WTC11 (cell line): ENCODE results near the gene PLAA. TPM values are rescaled to one million over a fixed set of nuclear protein-coding genes. Genes with fewer than 3 reads are reported as not detected.

Experiments used
- ATAC-seq: fragments of 200-7000 bp; cut with Tn5 transposase; 2 replicates; pipeline ENCODE4 v1.10.0; 2021; ENCODE audit warnings: mild to moderate bottlenecking, moderate library complexity
- CTCF ChIA-PET: fragments of 300-600 bp; sonication (Branson Sonifier 250); formaldehyde crosslinking; loops from one replicate; lab custom pipeline; 2021; ENCODE audit warnings: antibody characterized with exemption; lab: Charles Lee
- POLR2A ChIA-PET: fragments of 350-600 bp; sonication (Branson Sonifier 250); formaldehyde crosslinking; loops from one replicate; lab custom pipeline; 2021; ENCODE audit warnings: antibody characterized with exemption; lab: Charles Lee
- DNase-seq: peaks from one replicate; pipeline ENCODE4 v3.0.0; 2021; ENCODE audit warnings: low spot score
- H3K27ac Mint-ChIP-seq: 2 replicates; pipeline ENCODE4 v1.8.0; 2021; ENCODE audit warnings: mixed read lengths
- H3K27me3 Mint-ChIP-seq: 2 replicates; pipeline ENCODE4 v1.8.0; 2021; ENCODE audit warnings: low read depth, mild to moderate bottlenecking, moderate library complexity, mixed read lengths
- H3K36me3 Mint-ChIP-seq: 2 replicates; pipeline ENCODE4 v1.8.0; 2021; ENCODE audit warnings: mixed read lengths
- H3K4me1 Mint-ChIP-seq: 2 replicates; pipeline ENCODE4 v1.8.0; 2022; ENCODE audit warnings: mixed read lengths
- H3K4me3 Mint-ChIP-seq: 2 replicates; pipeline ENCODE4 v1.8.0; 2021; ENCODE audit warnings: mild to moderate bottlenecking, moderate library complexity, mixed read lengths
- H3K9me3 Mint-ChIP-seq: 2 replicates; pipeline ENCODE4 v1.8.0; 2021; ENCODE audit warnings: mixed read lengths
- AFF4 ChIP-seq: sonication (generic); formaldehyde crosslinking; IDR thresholded peaks from 2 replicates; pipeline ENCODE4 v1.8.1; 2023; ENCODE audit warnings: mild to moderate bottlenecking, missing genetic modification reagents, borderline replicate concordance
- ARID4B ChIP-seq: sonication (generic); formaldehyde crosslinking; IDR thresholded peaks from 2 replicates; pipeline ENCODE4 v1.8.0; 2023; ENCODE audit warnings: missing genetic modification reagents, mild to moderate bottlenecking, borderline replicate concordance
- CBFB ChIP-seq: sonication (generic); formaldehyde crosslinking; IDR thresholded peaks from 2 replicates; pipeline ENCODE4 v1.8.1; 2022; ENCODE audit warnings: mild to moderate bottlenecking, low read depth, missing genetic modification reagents
- E2F1 ChIP-seq: sonication (generic); formaldehyde crosslinking; IDR thresholded peaks from 2 replicates; pipeline ENCODE4 v1.8.0; 2022; ENCODE audit warnings: mild to moderate bottlenecking, missing genetic modification reagents
- EMX1 ChIP-seq: fragments of 250-450 bp; sonication (Bioruptor Pico); IDR thresholded peaks from 2 replicates; pipeline ENCODE4 v1.8.0; 2021; ENCODE audit warnings: mild to moderate bottlenecking
- FOXJ3 ChIP-seq: sonication (generic); formaldehyde crosslinking; IDR thresholded peaks from 2 replicates; pipeline ENCODE4 v1.9.0; 2021; ENCODE audit warnings: missing genetic modification reagents, mild to moderate bottlenecking, borderline replicate concordance
- FOXP1 ChIP-seq: sonication (generic); formaldehyde crosslinking; IDR thresholded peaks from 2 replicates; pipeline ENCODE4 v1.8.0; 2022; ENCODE audit warnings: missing genetic modification reagents, mild to moderate bottlenecking, moderate library complexity, borderline replicate concordance
- JUN ChIP-seq: sonication (generic); formaldehyde crosslinking; IDR thresholded peaks from 2 replicates; pipeline ENCODE4 v1.8.0; 2023; ENCODE audit warnings: mild to moderate bottlenecking, missing genetic modification reagents
- NFE2L1 ChIP-seq: sonication (generic); formaldehyde crosslinking; IDR thresholded peaks from 2 replicates; pipeline ENCODE4 v1.8.1; 2023; ENCODE audit warnings: missing genetic modification reagents
- OVOL2 ChIP-seq: fragments of 250-450 bp; sonication (Bioruptor Pico); IDR thresholded peaks from 2 replicates; pipeline ENCODE4 v1.9.0; 2021; ENCODE audit warnings: mild to moderate bottlenecking, borderline replicate concordance
- SOX15 ChIP-seq: fragments of 250-450 bp; sonication (Bioruptor Pico); IDR thresholded peaks from 2 replicates; pipeline ENCODE4 v1.9.0; 2021; ENCODE audit warnings: mild to moderate bottlenecking
- SP1 ChIP-seq: sonication (generic); formaldehyde crosslinking; conservative IDR thresholded peaks from 2 replicates; pipeline ENCODE4 v1.8.1; 2022; ENCODE audit warnings: missing genetic modification reagents
- ZBTB21 ChIP-seq: sonication (generic); formaldehyde crosslinking; IDR thresholded peaks from 2 replicates; pipeline ENCODE4 v1.8.1; 2023; ENCODE audit warnings: mild to moderate bottlenecking, missing genetic modification reagents, borderline replicate concordance
- ZBTB43 ChIP-seq: sonication (generic); formaldehyde crosslinking; IDR thresholded peaks from 2 replicates; pipeline ENCODE4 v1.8.1; 2023; ENCODE audit warnings: mild to moderate bottlenecking, missing genetic modification reagents
- ZNF138 ChIP-seq: sonication (generic); formaldehyde crosslinking; conservative IDR thresholded peaks from 2 replicates; pipeline ENCODE4 v1.8.1; 2022; ENCODE audit warnings: mild to moderate bottlenecking, moderate library complexity, missing genetic modification reagents
- ZNF317 ChIP-seq: sonication (generic); formaldehyde crosslinking; IDR thresholded peaks from 2 replicates; pipeline ENCODE4 v1.8.1; 2023; ENCODE audit warnings: low read depth, mild to moderate bottlenecking, moderate library complexity, missing genetic modification reagents, borderline replicate concordance
- ZNF671 ChIP-seq: fragments of 250-450 bp; sonication (Bioruptor Pico); IDR thresholded peaks from 2 replicates; pipeline ENCODE4 v1.8.0; 2021; ENCODE audit warnings: mild to moderate bottlenecking
- total RNA-seq: library from RNA; stranded (reverse); gene quantifications from 3 replicates; pipeline ENCODE4 v1.2.3, GENCODE V29; 2021
- TF ChIP-seq, protein P1 (sequence below): fragments of 250-450 bp; sonication (Bioruptor Pico); IDR thresholded peaks from 2 replicates; pipeline ENCODE4 v1.9.0; 2021; ENCODE audit warnings: moderate library complexity, mild to moderate bottlenecking, inconsistent platforms, borderline replicate concordance
- TF ChIP-seq, protein P2 (sequence below): sonication (generic); formaldehyde crosslinking; IDR thresholded peaks from 2 replicates; pipeline ENCODE4 v1.8.1; 2022; ENCODE audit warnings: low read depth, mild to moderate bottlenecking, moderate library complexity, missing genetic modification reagents, borderline replicate concordance
- TF ChIP-seq, protein P3 (sequence below): fragments of 250-450 bp; sonication (Bioruptor Pico); IDR thresholded peaks from 2 replicates; pipeline ENCODE4 v1.8.0; 2021; ENCODE audit warnings: mild to moderate bottlenecking

The PLAA gene
- total RNA-seq, 1 experiment from 2014 or later = 56.1 TPM

DNA sequence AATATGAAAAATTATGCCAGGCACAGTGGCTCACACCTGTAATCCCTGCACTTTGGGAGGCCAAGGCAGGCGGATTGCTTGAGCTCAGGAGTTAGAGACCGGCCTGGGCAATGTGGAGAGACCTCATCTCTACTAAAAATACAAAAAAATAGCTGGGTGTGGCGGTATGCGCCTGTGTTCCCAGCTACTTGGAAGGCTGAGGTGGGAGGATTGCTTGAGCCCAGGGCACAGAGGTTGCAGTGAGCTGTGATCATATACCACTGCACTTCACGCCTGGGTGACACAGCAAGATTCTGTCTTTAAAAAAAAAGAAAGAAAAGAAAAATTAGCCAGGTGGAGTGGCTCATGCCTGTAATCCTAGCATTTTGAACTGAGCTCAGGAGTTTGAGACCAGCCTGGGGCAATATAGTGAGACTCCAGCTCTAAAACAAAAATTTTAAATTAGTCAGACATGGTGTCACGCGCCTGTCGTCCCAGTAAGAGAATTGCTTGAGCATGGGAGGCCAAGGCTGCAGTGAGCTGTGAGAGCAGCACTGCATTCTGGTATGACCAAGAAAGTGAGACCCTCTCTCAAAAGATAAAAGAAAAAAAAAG, 18.0 kb downstream of the PLAA start (continued):
- TF ChIP-seq ZBTB43 (CRISPR knock-in tag) = no peak
- TF ChIP-seq EMX1 (CRISPR knock-in tag) = no peak
- TF ChIP-seq OVOL2 (CRISPR knock-in tag) = no peak
- no peak for TF ChIP-seq AFF4 (CRISPR knock-in tag)
- TF ChIP-seq, protein P1, sequence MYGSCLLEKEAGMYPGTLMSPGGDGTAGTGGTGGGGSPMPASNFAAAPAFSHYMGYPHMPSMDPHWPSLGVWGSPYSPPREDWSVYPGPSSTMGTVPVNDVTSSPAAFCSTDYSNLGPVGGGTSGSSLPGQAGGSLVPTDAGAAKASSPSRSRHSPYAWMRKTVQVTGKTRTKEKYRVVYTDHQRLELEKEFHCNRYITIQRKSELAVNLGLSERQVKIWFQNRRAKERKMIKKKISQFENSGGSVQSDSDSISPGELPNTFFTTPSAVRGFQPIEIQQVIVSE (CRISPR knock-in tag) = no peak
- TF ChIP-seq FOXJ3 (CRISPR knock-in tag) = no peak
- no peak for TF ChIP-seq JUN
- no peak for TF ChIP-seq NFE2L1 (CRISPR knock-in tag)
- TF ChIP-seq, protein P2, sequence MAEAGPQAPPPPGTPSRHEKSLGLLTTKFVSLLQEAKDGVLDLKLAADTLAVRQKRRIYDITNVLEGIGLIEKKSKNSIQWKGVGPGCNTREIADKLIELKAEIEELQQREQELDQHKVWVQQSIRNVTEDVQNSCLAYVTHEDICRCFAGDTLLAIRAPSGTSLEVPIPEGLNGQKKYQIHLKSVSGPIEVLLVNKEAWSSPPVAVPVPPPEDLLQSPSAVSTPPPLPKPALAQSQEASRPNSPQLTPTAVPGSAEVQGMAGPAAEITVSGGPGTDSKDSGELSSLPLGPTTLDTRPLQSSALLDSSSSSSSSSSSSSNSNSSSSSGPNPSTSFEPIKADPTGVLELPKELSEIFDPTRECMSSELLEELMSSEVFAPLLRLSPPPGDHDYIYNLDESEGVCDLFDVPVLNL (CRISPR knock-in tag) = no peak
- no peak for TF ChIP-seq E2F1 (CRISPR knock-in tag)
- TF ChIP-seq CBFB (CRISPR knock-in tag) = no peak

GRCh38 chr9:26925609-26926008, 21.4 kb downstream of the PLAA start:
- H3K4me3 Mint-ChIP-seq = no peak overlapping the region
- ChIA-PET CTCF (no interaction called here), POLR2A (no interaction called here)
- no peak for ATAC-seq
- no peaks in the 10 kb centered on the region for H3K9me3 Mint-ChIP-seq
- DNase-seq = no peak
- no peaks in the 10 kb centered on the region for H3K27me3 Mint-ChIP-seq
- H3K36me3 Mint-ChIP-seq = peaks cover 51% of the 10 kb centered on the region
- TF ChIP-seq OVOL2 (CRISPR knock-in tag) = no peak
- no peak for TF ChIP-seq ARID4B (CRISPR knock-in tag)
- no peak for TF ChIP-seq ZNF671 (CRISPR knock-in tag)
- no peak for TF ChIP-seq JUN
- TF ChIP-seq FOXP1 (CRISPR knock-in tag) = no peak
- TF ChIP-seq SP1 (CRISPR knock-in tag) = no peak
- no peak for TF ChIP-seq ZNF317
- TF ChIP-seq ZBTB21 (CRISPR knock-in tag) = no peak
- no peak for TF ChIP-seq ZNF138 (CRISPR knock-in tag)
- TF ChIP-seq SOX15 (CRISPR knock-in tag) = no peak
- TF ChIP-seq, protein P3, sequence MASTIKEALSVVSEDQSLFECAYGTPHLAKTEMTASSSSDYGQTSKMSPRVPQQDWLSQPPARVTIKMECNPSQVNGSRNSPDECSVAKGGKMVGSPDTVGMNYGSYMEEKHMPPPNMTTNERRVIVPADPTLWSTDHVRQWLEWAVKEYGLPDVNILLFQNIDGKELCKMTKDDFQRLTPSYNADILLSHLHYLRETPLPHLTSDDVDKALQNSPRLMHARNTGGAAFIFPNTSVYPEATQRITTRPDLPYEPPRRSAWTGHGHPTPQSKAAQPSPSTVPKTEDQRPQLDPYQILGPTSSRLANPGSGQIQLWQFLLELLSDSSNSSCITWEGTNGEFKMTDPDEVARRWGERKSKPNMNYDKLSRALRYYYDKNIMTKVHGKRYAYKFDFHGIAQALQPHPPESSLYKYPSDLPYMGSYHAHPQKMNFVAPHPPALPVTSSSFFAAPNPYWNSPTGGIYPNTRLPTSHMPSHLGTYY (CRISPR knock-in tag) = no peak
- no peaks in the 10 kb centered on the region for H3K4me1 Mint-ChIP-seq
- no peak overlapping the region for H3K27ac Mint-ChIP-seq
